ELR (cell line): ENCODE data around the gene THY1.
"Not testable (repeated sequence)": the region's sequence is repeated elsewhere in the genome, so short reads cannot be mapped to it uniquely, and the experiment has no call there.

ENCODE experiments used
- DNase-seq: peaks from one replicate; pipeline ENCODE4 v3.0.0-alpha.2; 2015; ENCODE audit warnings: low read depth

Gene THY1

DNA sequence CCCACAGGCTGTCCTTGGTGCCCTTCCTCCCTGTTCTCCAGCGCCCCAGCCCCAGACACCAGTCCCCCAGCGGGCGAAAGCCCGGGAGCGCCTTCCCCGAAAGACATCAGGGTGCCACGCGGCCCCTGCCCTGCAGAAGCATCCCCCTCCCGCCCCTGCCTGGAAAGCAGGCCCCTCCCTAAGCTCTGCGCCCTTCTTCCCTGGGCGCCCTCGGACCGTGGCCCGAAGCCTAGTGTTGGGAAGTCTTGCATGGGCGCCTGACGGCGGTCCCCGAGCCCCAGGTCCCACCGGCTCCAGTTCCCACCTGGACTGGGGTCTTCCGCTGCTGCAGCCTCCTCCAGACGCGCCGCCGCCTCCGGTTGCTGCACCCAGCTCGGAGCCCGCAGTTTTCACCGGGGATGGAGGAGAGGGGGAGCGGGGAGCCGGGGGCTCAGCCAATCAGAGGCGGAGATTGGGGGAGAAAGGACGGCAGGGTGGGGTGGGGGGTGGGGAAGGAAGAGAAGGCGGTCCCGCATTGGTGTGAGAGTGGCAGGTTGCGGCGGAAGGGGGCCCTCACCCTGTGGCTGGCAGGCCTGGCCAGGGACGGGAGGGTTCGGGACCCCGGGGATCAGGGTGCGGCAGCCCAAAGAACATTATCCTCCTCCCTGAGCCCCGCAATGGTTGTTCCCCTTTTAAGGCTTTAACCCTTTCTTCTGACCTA, at the start of gene THY1:
TSS of gene THY1 (minus strand) at position 364 of the 700 bp plus-strand sequence. CDS start 2,267 bp downstream, outside the sequence.
- peak; percentile 64 for DNase-seq

DNA sequence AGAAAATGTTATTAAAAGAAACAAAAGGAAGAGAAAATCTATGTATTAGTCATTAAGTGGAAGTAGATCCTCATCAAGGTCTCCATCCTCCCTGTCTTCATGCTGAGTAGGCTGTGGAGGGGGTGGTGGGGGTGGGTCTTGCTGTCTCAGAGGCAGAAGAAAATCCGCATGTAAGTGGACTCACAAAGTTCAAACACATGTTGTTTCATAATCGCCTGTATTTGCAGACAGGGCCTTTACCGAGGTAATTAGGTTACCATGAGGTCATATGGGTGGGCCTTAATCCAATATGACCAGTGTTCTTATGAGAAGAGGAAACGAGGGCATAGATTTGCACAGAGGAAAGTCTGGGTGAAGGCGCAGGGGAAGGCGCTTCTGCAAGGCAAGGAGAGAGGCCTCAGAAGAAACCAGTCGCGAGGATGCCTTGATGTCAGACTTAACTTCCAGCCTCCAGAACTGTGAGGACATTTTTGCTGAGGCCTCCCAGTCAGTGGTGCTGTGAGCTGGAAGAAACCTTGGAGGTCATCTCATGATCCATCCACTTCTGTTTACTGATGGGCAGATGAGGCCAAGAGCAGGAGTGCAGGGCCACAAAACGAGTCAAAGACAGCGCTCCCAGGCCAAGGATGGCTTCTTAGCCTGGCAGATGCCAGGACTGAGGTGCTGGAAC, 49.3 kb upstream of the THY1 start:
- DNase-seq, result no peak

DNA sequence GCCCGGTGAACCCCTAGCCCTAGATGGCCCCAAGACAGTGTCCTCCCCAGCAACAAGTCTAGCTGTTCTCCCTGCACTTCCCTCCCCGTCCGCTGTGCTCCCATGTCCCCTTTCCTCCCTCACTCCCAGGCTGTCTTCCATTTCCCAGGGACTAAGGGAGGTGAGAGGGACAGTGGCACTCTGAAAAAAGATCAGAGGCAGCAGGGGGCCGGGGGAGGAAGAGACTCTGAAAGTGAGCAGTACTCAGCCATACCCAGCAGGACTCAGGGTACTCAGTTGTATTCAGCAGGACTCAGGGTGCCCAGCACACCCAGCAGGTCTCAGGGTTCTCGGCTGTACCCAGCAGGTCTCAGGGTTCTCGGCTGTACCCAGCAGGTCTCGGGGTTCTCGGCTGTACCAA, 48.4 kb upstream of the THY1 start:
- no peak for DNase-seq

DNA sequence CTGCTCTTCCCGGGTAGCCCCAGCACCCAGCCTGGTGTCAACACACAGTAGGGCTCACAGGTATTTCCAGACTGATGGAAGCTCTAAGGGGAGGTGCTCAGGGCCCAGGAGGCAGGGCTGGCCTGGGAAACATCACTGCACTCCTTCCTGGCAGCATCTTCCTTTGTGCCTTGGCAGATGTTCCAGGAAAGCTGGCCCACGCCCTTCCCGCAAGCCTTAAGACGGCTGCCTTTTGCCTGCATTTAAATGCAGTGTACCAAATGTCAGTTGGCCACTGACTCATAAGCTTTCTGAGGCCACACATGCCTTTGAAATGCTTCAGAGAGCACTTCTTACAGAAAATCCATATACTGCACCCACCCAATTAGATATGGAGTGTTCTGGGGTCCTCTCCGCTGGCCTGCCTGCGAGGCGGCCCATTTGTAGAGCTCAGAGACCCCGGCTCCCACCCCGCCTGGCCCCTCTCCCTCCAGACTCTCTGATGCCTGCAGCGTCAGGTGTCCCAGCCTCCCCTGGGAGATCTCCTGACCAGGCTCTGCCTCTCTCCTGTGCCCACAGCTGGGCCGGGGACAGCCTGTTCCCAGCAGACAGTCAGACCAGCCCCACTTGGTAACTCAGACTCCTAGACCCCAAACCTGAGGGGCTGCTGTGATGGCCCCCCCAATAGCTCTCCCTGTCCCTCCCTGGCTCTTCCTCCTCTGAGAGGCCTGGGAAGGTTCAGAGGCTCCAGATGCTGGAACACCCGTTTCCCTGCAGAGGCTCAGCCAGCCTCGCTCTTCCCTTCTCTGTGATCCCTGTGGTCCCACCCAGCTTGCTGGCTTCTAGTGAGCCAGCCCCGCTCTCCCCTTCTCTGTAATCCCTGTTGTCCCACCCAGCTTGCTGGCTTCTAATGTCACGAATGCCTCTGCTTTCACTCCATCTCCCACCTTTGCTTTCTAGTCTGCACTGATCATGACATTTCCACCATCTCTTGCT, 47.6 kb upstream of the THY1 start:
- peak; percentile 90 for DNase-seq

DNA sequence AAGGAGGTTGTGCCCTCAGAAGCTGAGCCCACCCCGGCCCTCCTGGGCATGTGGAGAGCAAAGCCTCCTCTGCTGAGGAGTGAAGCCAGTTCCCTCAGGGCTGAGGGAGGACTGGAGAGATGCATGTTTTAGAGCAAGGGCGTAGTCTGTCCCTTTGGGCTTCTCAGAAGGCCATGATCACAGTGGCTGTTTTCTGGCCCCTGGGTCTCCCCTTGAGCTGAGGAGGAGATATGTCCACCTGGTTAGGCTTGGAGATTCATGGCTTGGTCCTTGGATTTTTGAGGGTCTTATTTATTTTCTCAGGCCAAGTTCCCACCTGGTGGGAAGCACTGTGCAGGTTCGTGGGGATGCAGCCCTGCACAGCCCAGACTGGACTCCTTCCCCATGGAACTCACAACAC, 46.5 kb upstream of the THY1 start:
- DNase-seq, result no peak

DNA sequence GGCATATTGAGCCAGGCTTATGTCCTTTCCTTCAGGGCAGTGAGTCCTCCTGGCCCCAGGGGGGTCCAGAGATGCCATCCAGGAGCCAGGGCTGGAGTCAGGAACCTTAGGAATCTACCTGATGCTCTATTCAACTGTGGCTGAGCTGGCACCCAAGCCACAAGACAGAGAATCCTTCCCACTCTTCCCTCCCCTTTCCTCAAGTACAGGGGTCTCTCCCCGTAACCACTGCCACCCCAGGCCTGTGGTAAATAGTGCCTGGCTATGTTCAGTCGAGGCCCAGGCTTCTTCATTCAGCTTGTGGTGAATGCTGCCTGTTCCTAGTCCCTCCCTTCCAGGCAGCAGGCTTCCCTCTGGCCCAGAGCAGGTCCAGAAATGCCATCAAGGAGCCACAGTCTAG, 45.5 kb upstream of the THY1 start:
- no peak for DNase-seq

DNA sequence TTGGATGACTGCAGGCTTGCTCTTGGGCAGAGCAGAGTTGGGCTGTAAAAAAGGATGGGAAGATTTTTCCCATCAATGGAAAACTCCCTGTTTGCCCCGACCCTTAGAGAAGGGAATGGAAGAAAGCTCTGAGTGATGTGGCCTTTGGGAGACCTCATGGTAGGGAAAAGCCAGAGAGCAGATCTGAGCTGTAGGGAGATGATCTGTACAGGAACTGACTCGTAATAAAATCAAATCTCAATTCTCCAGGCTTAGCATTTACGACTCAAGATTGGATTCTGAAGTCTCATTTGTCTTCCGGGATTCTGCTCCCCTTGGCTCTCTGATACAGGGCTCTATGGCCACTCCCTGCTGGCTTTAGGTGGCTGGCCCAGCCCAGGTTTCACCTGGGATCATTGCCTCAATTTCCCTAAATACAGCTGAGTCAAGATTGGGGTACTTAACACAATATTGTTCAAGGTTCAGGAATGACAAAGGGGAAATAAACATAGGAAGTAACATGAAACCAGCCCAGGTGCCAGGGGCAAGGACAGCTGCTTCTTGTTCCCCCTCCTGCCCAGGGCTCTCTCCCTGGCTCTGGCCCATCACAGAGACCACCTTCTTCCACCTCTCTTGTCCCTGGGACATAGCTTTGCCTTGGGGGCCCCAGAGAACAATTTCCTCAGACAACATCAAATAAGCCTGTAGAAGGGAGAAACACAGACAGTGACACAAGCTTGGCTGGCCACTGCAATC, 38.4 kb upstream of the THY1 start:
- DNase-seq, result no peak

DNA sequence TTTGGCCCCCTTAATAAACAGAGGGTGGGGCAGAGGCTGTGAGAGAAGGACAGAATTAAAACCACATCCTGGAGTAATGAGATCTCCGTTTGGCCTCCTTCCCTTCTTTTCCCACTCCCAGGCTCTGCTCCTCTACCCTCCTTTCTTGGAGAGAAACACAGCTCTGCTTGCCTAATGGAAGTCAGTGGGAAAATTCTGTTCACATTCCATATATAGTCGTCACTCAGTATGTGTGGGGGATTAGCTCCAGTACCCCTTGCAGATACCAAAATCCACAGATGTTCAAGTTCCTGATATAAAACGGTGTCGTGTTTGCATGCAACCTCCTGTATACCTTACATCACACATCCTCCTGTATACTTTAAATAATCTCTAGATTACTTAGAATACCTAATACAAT, 37.6 kb upstream of the THY1 start:
- DNase-seq, result no peak

DNA sequence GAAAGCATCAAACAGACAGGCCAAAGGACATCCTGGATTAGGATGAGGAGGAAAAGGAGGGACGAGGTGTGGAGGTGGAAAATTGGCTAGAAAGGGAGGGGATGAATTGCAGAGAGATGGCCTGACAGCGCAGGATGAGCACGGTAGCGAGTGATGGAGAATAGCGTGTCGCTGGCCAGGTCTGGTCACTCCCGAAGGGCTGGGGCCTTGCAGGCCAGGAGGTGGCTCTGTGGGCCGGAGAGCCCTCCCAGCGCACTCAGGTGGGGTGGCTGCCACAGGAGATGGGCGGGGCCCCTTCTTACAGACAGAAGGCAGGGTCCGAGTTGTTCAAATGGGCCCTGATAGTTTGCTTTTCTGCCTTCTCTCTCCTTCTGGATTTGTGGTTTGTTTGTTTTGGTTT, 37.1 kb upstream of the THY1 start:
- DNase-seq, result no peak

DNA sequence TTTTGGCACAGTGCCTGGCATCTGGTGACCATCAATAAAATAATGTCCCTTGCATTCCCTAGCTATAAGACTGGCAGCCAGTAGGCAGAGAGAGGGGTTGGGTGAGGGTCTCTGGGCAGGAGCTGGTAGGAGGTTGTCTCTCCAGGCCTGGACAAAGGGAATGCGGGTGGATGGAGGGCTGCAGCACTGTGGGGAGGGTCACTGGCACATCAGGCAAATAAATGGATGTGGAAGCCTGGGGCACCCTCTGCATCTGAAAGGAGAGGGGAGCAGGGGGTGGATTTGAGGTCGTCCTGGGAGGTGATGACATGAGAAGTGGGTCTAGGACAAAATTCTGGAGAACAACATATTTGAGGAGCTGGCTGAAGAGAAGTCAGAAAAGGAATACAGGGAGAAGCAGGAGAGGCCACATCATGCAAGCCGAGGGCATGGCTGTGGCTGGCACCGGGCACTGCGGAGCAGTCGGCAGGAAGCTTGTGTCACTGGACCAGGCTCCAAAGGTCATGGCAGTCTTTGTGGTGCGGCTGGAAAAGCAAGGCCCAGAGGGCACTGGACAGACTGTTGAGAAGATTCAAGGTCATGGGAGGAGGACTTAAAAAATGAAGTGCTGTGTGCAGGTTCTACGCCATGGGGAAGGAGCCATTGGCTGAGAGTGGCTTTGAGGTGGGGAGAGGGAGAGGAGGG, 36.5 kb upstream of the THY1 start:
- no peak for DNase-seq

DNA sequence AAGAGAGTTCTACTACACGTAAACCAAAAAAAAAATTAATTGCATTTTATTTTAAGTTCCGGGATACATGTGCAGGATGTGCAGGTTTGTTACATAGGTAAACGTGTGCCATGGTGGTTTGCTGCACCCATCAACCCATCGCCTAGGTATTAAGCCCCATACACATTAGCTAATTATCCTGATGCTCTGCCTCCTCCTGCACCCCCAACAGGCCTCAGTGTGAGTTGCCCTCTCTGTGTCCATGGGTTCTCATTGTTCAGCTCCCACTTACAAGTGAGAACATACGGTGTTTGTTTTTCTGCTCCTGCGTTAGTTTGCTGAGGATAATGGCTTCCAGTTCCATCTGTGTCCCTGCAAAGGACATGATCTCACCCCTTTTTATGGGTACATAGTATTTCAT, 32.7 kb upstream of the THY1 start:
- DNase-seq, result not testable (repeated sequence)

DNA sequence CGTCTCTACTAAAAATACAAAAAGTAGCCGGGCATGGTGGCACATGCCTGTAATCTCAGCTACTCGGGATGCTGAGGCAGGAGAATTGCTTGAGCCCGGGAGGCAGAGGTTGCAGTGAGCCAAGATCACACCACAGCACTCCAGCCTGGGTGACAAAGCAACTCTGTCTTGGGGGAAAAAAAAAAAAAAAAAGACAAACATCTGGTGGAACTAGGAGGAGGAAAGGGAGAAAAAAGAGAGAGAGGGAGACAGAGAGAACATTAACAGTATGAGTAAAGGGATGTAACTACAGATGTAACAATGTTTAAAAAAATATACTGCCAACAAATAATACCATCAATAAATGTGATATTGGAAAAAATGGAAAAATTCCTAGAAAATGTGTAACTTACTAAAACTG, 32.3 kb upstream of the THY1 start:
- DNase-seq, result not testable (repeated sequence)

DNA sequence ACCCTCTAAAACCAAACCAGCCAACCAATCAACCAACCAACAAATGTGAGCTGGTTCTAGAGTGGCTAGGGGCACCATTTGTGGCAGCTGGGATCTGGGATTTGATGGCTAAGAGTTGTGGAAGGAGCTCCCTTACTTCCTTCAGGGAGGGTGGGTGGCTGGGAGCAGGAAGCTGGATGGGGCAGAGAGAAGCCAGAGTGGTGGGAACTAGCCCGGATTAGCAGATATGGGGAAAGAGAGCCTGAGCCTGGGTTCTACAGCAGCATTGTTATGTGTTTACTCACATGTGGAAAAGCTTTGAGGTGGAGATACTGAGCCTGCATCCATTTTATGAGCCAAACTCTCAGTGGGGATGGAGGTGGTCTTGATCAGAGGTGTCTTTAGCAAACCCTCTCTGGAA, 30.9 kb upstream of the THY1 start:
- no peak for DNase-seq

DNA sequence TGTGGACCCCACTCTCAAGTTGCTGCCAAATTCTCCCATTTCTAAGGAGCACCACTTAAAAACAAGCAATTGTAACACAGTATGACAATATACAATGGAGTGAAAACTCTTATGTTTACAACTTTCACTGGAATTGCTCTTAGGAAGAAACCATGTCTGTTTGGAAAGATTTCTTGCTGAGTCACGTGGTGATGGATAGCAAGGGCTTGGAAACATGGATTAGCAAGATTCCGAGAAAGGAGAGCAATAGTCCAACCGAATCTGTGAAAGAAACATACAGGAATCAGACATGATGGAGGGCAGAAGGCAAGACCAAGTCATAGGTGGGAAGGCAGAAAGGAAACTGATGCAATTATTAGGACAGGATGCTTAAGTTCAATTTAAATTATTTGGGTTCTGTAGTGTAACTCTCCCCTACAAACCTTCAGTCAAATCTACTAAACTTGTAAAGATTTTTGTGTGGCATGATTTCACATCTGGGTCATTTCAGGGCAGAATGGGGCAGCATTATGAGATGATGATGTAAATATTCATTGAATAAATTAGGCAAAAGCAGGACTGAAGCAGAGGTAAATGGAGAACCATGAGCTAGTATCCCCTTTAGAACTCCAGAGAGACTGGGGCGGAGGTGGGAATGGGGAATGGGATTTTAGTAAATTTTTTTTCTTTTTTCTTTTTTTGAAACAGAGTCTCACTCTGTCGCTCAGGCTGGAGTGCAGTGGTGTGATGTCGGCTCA, 27.8 kb upstream of the THY1 start:
- no peak for DNase-seq

DNA sequence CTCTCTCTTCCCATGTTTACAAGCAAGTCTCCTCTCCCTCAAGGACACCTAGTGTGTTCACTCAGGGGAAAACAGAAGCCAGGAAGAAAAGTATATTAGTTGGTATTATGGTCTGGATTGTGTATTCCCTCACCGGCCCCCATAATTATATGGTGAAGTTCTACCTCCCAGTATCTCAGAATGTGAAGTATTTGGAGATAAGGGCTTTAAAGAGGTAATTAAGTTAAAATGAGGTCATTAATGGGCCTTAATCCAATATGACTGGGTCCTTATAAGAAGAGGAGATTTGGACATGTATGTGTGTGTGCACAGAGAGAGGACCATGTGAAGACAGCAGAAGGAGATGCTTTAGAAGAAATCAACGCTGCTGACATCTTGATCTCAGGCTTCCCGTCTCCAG, 26.5 kb upstream of the THY1 start:
- DNase-seq, result no peak

DNA sequence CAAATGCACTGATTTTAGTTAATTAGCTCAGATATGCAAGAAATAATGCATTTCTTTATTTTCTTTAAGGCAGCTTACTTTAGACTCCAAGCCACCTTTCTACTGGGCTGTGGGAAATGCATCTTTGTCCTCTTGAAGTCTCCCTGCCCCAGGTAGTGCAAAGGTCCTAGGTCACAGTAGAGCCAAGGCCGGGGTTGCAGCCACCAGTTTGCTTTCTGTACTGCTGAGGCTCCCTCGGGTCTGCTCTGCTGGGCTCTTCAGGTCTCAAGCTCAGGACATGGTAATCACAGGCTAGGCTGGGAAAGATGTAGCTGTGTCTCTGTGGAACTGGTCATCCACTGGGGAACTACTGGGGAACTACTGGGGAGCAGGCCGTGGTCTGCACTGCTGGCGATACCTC, 25.4 kb upstream of the THY1 start:
- no peak for DNase-seq

DNA sequence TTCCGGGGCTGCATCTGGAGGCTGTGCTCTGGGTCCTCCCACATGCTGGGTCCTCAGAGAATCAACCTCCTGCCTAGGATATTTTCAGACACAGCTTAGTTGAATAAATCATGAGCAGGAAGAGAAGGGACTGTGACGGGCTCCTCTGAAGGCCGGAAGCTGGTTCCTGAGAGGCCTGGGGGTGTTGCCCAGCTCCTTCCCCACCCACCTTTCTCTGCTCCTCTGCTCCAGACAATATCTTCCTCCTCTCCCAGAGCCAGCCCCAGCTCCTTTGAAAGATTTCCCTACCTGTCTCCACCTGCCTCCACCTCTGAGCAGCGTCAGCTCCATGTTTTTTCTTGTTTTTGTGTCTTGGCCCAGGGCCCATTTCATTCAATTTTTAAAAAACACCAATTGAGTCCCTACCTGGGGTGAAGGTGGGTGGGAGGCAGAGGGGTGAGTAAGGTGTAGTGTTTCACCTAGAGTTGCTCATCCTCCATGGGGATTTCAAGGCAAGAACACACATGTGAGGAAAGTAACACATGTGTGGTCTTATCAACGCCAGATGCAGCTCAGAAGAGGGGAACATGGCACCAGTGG, 24.8 kb upstream of the THY1 start:
- no peak for DNase-seq

DNA sequence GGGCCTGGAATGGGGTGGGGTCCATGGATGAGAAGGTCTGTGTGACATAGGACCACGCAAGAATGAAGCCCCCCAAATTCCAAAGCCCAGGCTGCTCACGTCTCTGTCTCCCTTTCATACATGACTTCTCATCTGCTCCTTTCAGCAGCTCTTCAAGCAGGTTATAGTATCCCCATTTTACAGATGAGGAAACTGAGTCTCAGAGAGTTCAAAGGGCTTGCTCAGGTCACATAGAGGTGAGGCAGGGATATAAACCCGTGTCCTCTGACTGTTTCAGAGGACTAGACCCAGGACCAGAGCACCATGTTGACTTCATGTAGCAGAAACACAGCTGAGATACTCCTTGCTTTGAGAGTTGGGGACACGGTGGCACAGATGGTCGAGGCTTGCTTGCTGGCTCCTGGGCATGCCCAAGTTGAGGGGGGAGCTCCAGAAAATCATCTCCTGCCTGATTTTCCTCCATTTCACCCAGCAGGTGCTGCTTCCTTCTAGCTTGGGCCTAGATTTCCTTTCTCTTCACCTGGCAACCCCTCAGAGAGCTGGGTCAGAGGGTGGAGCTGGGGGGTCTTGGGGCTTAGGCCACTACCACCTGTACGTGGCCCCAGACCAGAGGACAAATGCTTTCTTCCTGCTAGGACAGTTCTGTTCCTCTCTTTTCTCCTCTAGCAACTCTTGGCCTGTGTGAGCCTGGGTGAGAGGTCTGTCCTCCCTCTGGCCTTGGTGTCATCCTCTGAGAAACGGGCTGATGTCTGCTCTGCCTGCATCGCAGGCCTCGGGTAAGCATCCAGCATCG, 24.1 kb upstream of the THY1 start:
- DNase-seq, result no peak

DNA sequence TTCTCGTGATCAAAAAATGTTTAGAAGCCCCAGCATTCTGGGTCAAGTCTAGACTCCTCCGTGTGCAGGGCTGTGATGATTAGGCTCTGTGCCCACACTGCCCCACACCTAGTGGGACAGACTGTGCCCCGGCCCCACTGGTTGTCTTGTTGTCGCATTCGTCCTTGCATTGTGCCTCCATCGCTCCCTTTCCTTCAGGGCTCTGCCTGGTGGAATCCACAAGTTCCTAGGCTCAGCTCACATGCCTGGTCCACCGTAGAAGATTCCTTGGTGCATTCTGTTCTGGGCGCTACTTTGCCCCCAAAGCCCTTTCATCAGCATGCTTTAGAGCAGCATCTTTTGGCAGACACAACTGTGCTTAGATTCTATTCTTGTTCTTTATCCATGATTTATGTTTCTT, 23.5 kb upstream of the THY1 start:
- no peak for DNase-seq

DNA sequence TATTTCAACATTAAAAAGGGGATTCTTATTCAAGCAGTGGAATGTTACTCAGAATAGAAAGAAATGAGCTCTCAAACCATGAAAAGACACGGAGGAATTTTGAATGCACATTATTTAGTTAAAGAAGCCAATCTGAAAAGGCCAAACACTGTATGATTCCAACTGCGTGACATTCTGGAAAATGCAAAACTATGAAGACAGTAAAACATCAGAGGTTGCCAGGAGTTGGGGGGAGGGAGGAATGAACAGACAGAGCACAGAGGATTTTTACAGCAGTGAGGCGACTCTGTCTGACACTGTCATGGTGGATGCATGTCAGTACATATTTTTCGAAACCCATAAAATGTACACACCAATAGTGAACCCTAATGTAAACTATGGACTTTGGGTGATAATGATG, 22.9 kb upstream of the THY1 start:
- DNase-seq, result no peak
